Measurements from ENCODE around the gene ZSCAN4.

ZSCAN4 gene, protein sequence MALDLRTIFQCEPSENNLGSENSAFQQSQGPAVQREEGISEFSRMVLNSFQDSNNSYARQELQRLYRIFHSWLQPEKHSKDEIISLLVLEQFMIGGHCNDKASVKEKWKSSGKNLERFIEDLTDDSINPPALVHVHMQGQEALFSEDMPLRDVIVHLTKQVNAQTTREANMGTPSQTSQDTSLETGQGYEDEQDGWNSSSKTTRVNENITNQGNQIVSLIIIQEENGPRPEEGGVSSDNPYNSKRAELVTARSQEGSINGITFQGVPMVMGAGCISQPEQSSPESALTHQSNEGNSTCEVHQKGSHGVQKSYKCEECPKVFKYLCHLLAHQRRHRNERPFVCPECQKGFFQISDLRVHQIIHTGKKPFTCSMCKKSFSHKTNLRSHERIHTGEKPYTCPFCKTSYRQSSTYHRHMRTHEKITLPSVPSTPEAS

GRCh38 chr19:57668635-57669034, at the start of gene ZSCAN4:
ZSCAN4 (plus strand) TSS chr19:57668935; CDS start chr19:57676146, 7,211 bp downstream.
- no peak for DNase-seq (ENCODE audit: low read depth)
- no peak for TF ChIP-seq CTCF (conservative IDR thresholded peaks at IDR 0.05; ENCODE audit: low read depth, low read length)

GRCh38 chr19:57620673-57621348, 47.9 kb upstream of the ZSCAN4 start:
- no peak for TF ChIP-seq CTCF (conservative IDR thresholded peaks at IDR 0.05; ENCODE audit: low read depth, low read length)
- no peak for DNase-seq (ENCODE audit: low read depth)
- H3K4me3 ChIP-seq (ENCODE audit: low read length): no peak overlapping the region

More at GRCh38 chr19:57668635-57669034, at the start of gene ZSCAN4:
- H3K4me3 ChIP-seq (ENCODE audit: low read length): no peak within 1 kb of the TSS

- H3K4me3 ChIP-seq (ENCODE audit: low read length): no peak overlapping the region
- DNase-seq (ENCODE audit: low read depth): no peak
- TF ChIP-seq CTCF (conservative IDR thresholded peaks at IDR 0.05; ENCODE audit: low read depth, low read length): no peak
Observed at GRCh38 chr19:57623091-57623490, 45.6 kb upstream of the ZSCAN4 start.

- peak within 1 kb of the TSS; percentile 91 for H3K4me3 ChIP-seq (ENCODE audit: low read length)
- TF ChIP-seq CTCF (conservative IDR thresholded peaks at IDR 0.05; ENCODE audit: low read depth, low read length): no peak
- peak; percentile 77 for DNase-seq (ENCODE audit: low read depth)
Observed at GRCh38 chr19:57632987-57633831, 35.5 kb upstream of the ZSCAN4 start, which contains the start of gene ZNF211. ZNF211 (plus strand) TSS chr19:57633168; CDS start chr19:57633347, 179 bp downstream.

- peak overlapping the region; percentile 91 for H3K4me3 ChIP-seq (ENCODE audit: low read length)
- no peak for DNase-seq (ENCODE audit: low read depth)
- no peak for TF ChIP-seq CTCF (conservative IDR thresholded peaks at IDR 0.05; ENCODE audit: low read depth, low read length)
Observed at GRCh38 chr19:57633832-57634131, 35.0 kb upstream of the ZSCAN4 start.

GRCh38 chr19:57637379-57637778, 31.4 kb upstream of the ZSCAN4 start:
- H3K4me3 ChIP-seq (ENCODE audit: low read length): no peak overlapping the region
- TF ChIP-seq CTCF (conservative IDR thresholded peaks at IDR 0.05; ENCODE audit: low read depth, low read length): no peak
- no peak for DNase-seq (ENCODE audit: low read depth)
